WTC11 (cell line): ENCODE measurements around the gene TMEM154. TPM values are rescaled to one million over a fixed set of nuclear protein-coding genes. Genes with fewer than 3 reads are reported as not detected.

Source experiments
- ATAC-seq: fragments of 200-7000 bp; cut with Tn5 transposase; 2 replicates; pipeline ENCODE4 v1.10.0; 2021; ENCODE audit warnings: mild to moderate bottlenecking, moderate library complexity
- CTCF ChIA-PET: fragments of 300-600 bp; sonication (Branson Sonifier 250); formaldehyde crosslinking; loops from one replicate; lab custom pipeline; 2021; ENCODE audit warnings: antibody characterized with exemption; lab: Charles Lee
- POLR2A ChIA-PET: fragments of 350-600 bp; sonication (Branson Sonifier 250); formaldehyde crosslinking; loops from one replicate; lab custom pipeline; 2021; ENCODE audit warnings: antibody characterized with exemption; lab: Charles Lee
- DNase-seq: peaks from one replicate; pipeline ENCODE4 v3.0.0; 2021; ENCODE audit warnings: low spot score
- H3K27ac Mint-ChIP-seq: 2 replicates; pipeline ENCODE4 v1.8.0; 2021; ENCODE audit warnings: mixed read lengths
- H3K27me3 Mint-ChIP-seq: 2 replicates; pipeline ENCODE4 v1.8.0; 2021; ENCODE audit warnings: low read depth, mild to moderate bottlenecking, moderate library complexity, mixed read lengths
- H3K36me3 Mint-ChIP-seq: 2 replicates; pipeline ENCODE4 v1.8.0; 2021; ENCODE audit warnings: mixed read lengths
- H3K4me1 Mint-ChIP-seq: 2 replicates; pipeline ENCODE4 v1.8.0; 2022; ENCODE audit warnings: mixed read lengths
- H3K4me3 Mint-ChIP-seq: 2 replicates; pipeline ENCODE4 v1.8.0; 2021; ENCODE audit warnings: mild to moderate bottlenecking, moderate library complexity, mixed read lengths
- H3K9me3 Mint-ChIP-seq: 2 replicates; pipeline ENCODE4 v1.8.0; 2021; ENCODE audit warnings: mixed read lengths
- AFF4 ChIP-seq: sonication (generic); formaldehyde crosslinking; IDR thresholded peaks from 2 replicates; pipeline ENCODE4 v1.8.1; 2023; ENCODE audit warnings: mild to moderate bottlenecking, missing genetic modification reagents, borderline replicate concordance
- ATF6 ChIP-seq: sonication (generic); formaldehyde crosslinking; IDR thresholded peaks from 2 replicates; pipeline ENCODE4 v1.8.1; 2023; ENCODE audit warnings: mild to moderate bottlenecking, missing genetic modification reagents
- CREB1 ChIP-seq: sonication (generic); formaldehyde crosslinking; IDR thresholded peaks from 2 replicates; pipeline ENCODE4 v1.8.0; 2023; ENCODE audit warnings: mild to moderate bottlenecking, missing genetic modification reagents
- ELF4 ChIP-seq: sonication (generic); formaldehyde crosslinking; IDR thresholded peaks from 2 replicates; pipeline ENCODE4 v1.8.1; 2022; ENCODE audit warnings: low read depth, mild to moderate bottlenecking, moderate library complexity, missing genetic modification reagents
- KAT7 ChIP-seq: sonication (generic); formaldehyde crosslinking; IDR thresholded peaks from 2 replicates; pipeline ENCODE4 v1.8.1; 2023; ENCODE audit warnings: missing genetic modification reagents, mild to moderate bottlenecking, borderline replicate concordance
- MLX ChIP-seq: sonication (generic); formaldehyde crosslinking; IDR thresholded peaks from 2 replicates; pipeline ENCODE4 v1.8.1; 2023; ENCODE audit warnings: mild to moderate bottlenecking, missing genetic modification reagents, moderate library complexity
- NFE2L1 ChIP-seq: sonication (generic); formaldehyde crosslinking; IDR thresholded peaks from 2 replicates; pipeline ENCODE4 v1.8.1; 2023; ENCODE audit warnings: missing genetic modification reagents
- SMAD4 ChIP-seq: sonication (generic); formaldehyde crosslinking; IDR thresholded peaks from 2 replicates; pipeline ENCODE4 v1.8.0; 2022; ENCODE audit warnings: mild to moderate bottlenecking, missing genetic modification reagents
- SOX15 ChIP-seq: fragments of 250-450 bp; sonication (Bioruptor Pico); IDR thresholded peaks from 2 replicates; pipeline ENCODE4 v1.9.0; 2021; ENCODE audit warnings: mild to moderate bottlenecking
- ZBTB43 ChIP-seq: sonication (generic); formaldehyde crosslinking; IDR thresholded peaks from 2 replicates; pipeline ENCODE4 v1.8.1; 2023; ENCODE audit warnings: mild to moderate bottlenecking, missing genetic modification reagents
- total RNA-seq: library from RNA; stranded (reverse); gene quantifications from 3 replicates; pipeline ENCODE4 v1.2.3, GENCODE V29; 2021
- TF ChIP-seq, protein P1 (sequence below): sonication (generic); formaldehyde crosslinking; conservative IDR thresholded peaks from 2 replicates; pipeline ENCODE4 v1.8.1; 2022; ENCODE audit warnings: mild to moderate bottlenecking, missing genetic modification reagents
- TF ChIP-seq, protein P2 (sequence below): sonication (generic); formaldehyde crosslinking; IDR thresholded peaks from 2 replicates; pipeline ENCODE4 v1.8.0; 2022; ENCODE audit warnings: mild to moderate bottlenecking, missing genetic modification reagents
- TF ChIP-seq, protein P3 (sequence below): fragments of 200-600 bp; IDR thresholded peaks from 2 replicates; pipeline ENCODE4 v1.8.0; 2022; ENCODE audit warnings: antibody characterized with exemption
- TF ChIP-seq, protein P4 (sequence below): sonication (generic); formaldehyde crosslinking; IDR thresholded peaks from 2 replicates; pipeline ENCODE4 v1.8.0; 2023; ENCODE audit warnings: missing genetic modification reagents, mild to moderate bottlenecking, borderline replicate concordance

TMEM154 gene
- total RNA-seq, 1 experiment from 2014 or later, result 2.1 TPM

- H3K9me3 Mint-ChIP-seq, result no peaks in the 10 kb centered on the region
- H3K36me3 Mint-ChIP-seq, result no peaks in the 10 kb centered on the region
- H3K4me1 Mint-ChIP-seq, result peaks cover 37% of the 10 kb centered on the region
- no peaks in the 10 kb centered on the region for H3K27me3 Mint-ChIP-seq
- POLR2A ChIA-PET, result no interaction called here
- no peak for DNase-seq
- TF ChIP-seq CREB1, result no peak
- TF ChIP-seq, protein P1, sequence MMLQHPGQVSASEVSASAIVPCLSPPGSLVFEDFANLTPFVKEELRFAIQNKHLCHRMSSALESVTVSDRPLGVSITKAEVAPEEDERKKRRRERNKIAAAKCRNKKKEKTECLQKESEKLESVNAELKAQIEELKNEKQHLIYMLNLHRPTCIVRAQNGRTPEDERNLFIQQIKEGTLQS (CRISPR knock-in tag), result no peak
- no peak for TF ChIP-seq ZBTB43 (CRISPR knock-in tag)
- no peak for TF ChIP-seq ATF6 (CRISPR knock-in tag)
- TF ChIP-seq MLX (CRISPR knock-in tag), result no peak
- TF ChIP-seq ELF4, result no peak
- TF ChIP-seq, protein P2, sequence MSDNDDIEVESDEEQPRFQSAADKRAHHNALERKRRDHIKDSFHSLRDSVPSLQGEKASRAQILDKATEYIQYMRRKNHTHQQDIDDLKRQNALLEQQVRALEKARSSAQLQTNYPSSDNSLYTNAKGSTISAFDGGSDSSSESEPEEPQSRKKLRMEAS, result no peak
- TF ChIP-seq, protein P3, sequence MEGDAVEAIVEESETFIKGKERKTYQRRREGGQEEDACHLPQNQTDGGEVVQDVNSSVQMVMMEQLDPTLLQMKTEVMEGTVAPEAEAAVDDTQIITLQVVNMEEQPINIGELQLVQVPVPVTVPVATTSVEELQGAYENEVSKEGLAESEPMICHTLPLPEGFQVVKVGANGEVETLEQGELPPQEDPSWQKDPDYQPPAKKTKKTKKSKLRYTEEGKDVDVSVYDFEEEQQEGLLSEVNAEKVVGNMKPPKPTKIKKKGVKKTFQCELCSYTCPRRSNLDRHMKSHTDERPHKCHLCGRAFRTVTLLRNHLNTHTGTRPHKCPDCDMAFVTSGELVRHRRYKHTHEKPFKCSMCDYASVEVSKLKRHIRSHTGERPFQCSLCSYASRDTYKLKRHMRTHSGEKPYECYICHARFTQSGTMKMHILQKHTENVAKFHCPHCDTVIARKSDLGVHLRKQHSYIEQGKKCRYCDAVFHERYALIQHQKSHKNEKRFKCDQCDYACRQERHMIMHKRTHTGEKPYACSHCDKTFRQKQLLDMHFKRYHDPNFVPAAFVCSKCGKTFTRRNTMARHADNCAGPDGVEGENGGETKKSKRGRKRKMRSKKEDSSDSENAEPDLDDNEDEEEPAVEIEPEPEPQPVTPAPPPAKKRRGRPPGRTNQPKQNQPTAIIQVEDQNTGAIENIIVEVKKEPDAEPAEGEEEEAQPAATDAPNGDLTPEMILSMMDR, result no peak
- TF ChIP-seq AFF4, result no peak
- TF ChIP-seq, protein P4, sequence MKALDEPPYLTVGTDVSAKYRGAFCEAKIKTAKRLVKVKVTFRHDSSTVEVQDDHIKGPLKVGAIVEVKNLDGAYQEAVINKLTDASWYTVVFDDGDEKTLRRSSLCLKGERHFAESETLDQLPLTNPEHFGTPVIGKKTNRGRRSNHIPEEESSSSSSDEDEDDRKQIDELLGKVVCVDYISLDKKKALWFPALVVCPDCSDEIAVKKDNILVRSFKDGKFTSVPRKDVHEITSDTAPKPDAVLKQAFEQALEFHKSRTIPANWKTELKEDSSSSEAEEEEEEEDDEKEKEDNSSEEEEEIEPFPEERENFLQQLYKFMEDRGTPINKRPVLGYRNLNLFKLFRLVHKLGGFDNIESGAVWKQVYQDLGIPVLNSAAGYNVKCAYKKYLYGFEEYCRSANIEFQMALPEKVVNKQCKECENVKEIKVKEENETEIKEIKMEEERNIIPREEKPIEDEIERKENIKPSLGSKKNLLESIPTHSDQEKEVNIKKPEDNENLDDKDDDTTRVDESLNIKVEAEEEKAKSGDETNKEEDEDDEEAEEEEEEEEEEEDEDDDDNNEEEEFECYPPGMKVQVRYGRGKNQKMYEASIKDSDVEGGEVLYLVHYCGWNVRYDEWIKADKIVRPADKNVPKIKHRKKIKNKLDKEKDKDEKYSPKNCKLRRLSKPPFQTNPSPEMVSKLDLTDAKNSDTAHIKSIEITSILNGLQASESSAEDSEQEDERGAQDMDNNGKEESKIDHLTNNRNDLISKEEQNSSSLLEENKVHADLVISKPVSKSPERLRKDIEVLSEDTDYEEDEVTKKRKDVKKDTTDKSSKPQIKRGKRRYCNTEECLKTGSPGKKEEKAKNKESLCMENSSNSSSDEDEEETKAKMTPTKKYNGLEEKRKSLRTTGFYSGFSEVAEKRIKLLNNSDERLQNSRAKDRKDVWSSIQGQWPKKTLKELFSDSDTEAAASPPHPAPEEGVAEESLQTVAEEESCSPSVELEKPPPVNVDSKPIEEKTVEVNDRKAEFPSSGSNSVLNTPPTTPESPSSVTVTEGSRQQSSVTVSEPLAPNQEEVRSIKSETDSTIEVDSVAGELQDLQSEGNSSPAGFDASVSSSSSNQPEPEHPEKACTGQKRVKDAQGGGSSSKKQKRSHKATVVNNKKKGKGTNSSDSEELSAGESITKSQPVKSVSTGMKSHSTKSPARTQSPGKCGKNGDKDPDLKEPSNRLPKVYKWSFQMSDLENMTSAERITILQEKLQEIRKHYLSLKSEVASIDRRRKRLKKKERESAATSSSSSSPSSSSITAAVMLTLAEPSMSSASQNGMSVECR (CRISPR knock-in tag), result no peak
- no peak for TF ChIP-seq SMAD4 (CRISPR knock-in tag)
- no peak for TF ChIP-seq KAT7
- TF ChIP-seq SOX15 (CRISPR knock-in tag), result no peak
- no peak for TF ChIP-seq NFE2L1
- TF ChIP-seq, all 79 proteins: peak for 0
- no peak for ATAC-seq
- no peak overlapping the region for H3K27ac Mint-ChIP-seq
- no peak overlapping the region for H3K4me3 Mint-ChIP-seq
- CTCF ChIA-PET, result no interaction called here
Measured at GRCh38 chr4:152691761-152692160, 12.0 kb upstream of the TMEM154 start.
